ENCODE data around the gene RPS25.
"Not testable (repeated sequence)": the region's sequence is repeated elsewhere in the genome, so short reads cannot be mapped to it uniquely, and the experiment has no call there.

The RPS25 gene

GRCh38 chr11:118980191-118980881 lies 37.8 kb downstream of the RPS25 start:
- no peak for DNase-seq (ENCODE audit: insufficient read length, low spot score)
- no peak for FAIRE-seq
- TF ChIP-seq POLR2A (IDR thresholded peaks at IDR 0.05; ENCODE audit: low read depth, low read length), result no peak

GRCh38 chr11:118979434-118979833 lies 38.7 kb downstream of the RPS25 start:
- DNase-seq (ENCODE audit: insufficient read length, low spot score) (no peak), FAIRE-seq (no peak)
- TF ChIP-seq POLR2A (IDR thresholded peaks at IDR 0.05; ENCODE audit: low read depth, low read length), result no peak

- FAIRE-seq (no peak), DNase-seq (ENCODE audit: insufficient read length, low spot score) (no peak)
- TF ChIP-seq POLR2A (IDR thresholded peaks at IDR 0.05; ENCODE audit: low read depth, low read length), result no peak
Measured at GRCh38 chr11:118975771-118976709, 42.1 kb downstream of the RPS25 start.

- no peak for TF ChIP-seq POLR2A (IDR thresholded peaks at IDR 0.05; ENCODE audit: low read depth, low read length)
- FAIRE-seq (no peak), DNase-seq (ENCODE audit: insufficient read length, low spot score) (no peak)
Measured at GRCh38 chr11:118973985-118974384, 44.2 kb downstream of the RPS25 start.

- no peak for DNase-seq (ENCODE audit: insufficient read length, low spot score)
- no peak for TF ChIP-seq POLR2A (IDR thresholded peaks at IDR 0.05; ENCODE audit: low read depth, low read length)
- no peak for FAIRE-seq
Measured at GRCh38 chr11:118971646-118972045, 46.5 kb downstream of the RPS25 start, which contains the start of gene FOXR1. TSS of gene FOXR1 (plus strand) at chr11:118971761. CDS start at chr11:118971932, 171 bp downstream.

- not testable (repeated sequence) for DNase-seq (ENCODE audit: insufficient read length, low spot score); FAIRE-seq
Measured at GRCh38 chr11:118969508-118969907, 48.6 kb downstream of the RPS25 start.
